Fibroblast of lung (primary cell): ENCODE results near the gene EGR1.

Experiments
- EZH2 ChIP-seq: IDR thresholded peaks from 2 replicates; pipeline ENCODE4 v1.5.1; 2012; ENCODE audit warnings: low read length, control low read depth, mild to moderate bottlenecking; ENCODE audit errors: missing control alignments
- TF ChIP-seq, protein P1 (sequence below), 2 donors: IDR thresholded peaks in 1 of 2; conservative IDR thresholded peaks in 1 of 2; 1 replicate in 1 of 2; 2 replicates in 1 of 2; pipeline ENCODE4 v1.5.1; 2011 to 2012; ENCODE audit warnings: low read length in 2 of 2, control low read depth in 1 of 2, inconsistent platforms in 1 of 2, low read depth in 1 of 2, mild to moderate bottlenecking in 1 of 2

- TF ChIP-seq, protein P1, sequence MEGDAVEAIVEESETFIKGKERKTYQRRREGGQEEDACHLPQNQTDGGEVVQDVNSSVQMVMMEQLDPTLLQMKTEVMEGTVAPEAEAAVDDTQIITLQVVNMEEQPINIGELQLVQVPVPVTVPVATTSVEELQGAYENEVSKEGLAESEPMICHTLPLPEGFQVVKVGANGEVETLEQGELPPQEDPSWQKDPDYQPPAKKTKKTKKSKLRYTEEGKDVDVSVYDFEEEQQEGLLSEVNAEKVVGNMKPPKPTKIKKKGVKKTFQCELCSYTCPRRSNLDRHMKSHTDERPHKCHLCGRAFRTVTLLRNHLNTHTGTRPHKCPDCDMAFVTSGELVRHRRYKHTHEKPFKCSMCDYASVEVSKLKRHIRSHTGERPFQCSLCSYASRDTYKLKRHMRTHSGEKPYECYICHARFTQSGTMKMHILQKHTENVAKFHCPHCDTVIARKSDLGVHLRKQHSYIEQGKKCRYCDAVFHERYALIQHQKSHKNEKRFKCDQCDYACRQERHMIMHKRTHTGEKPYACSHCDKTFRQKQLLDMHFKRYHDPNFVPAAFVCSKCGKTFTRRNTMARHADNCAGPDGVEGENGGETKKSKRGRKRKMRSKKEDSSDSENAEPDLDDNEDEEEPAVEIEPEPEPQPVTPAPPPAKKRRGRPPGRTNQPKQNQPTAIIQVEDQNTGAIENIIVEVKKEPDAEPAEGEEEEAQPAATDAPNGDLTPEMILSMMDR (conservative IDR thresholded peaks at IDR 0.05 in 1 of 2, IDR thresholded peaks at IDR 0.05 in 1 of 2; ENCODE audit: low read depth in 1 of 2, low read length in 2 of 2), result no peak
- TF ChIP-seq EZH2, result no peak
These were observed 1.0 kb downstream of the EGR1 start for GRCh38 chr5:138466125-138466899.
